Gastroesophageal sphincter (tissue), 4 donors: ENCODE data around the gene BRIP1. TPM values are rescaled to one million over a fixed set of nuclear protein-coding genes. Genes with fewer than 3 reads are reported as not detected.

Experiments used
- ATAC-seq: fragments of 150-250 bp; one replicate; pipeline ENCODE4 v1.9.1; 2016; ENCODE audit warnings: mild to moderate bottlenecking, moderate library complexity
- H3K27ac ChIP-seq, 4 donors: fragments of 200-600 bp; sonication (generic) in 3 of 4; 1 replicate in 3 of 4; 2 replicates in 1 of 4; pipeline ENCODE4 v1.5.1; 2016 to 2019
- H3K27me3 ChIP-seq: fragments of 200-600 bp; sonication (generic); one replicate; pipeline ENCODE4 v1.5.1; 2019
- H3K36me3 ChIP-seq, 2 donors: fragments of 200-600 bp; sonication (generic); one replicate each; pipeline ENCODE4 v1.5.1; 2019; ENCODE audit warnings: control low read depth in 1 of 2
- H3K4me1 ChIP-seq, 3 donors: fragments of 200-600 bp; sonication (generic); 1 replicate in 2 of 3; 2 replicates in 1 of 3; pipeline ENCODE4 v1.5.1; 2016 to 2019; ENCODE audit warnings: control low read depth in 2 of 3
- H3K4me3 ChIP-seq, 2 donors: fragments of 200-600 bp; sonication (generic); one replicate each; pipeline ENCODE4 v1.5.1; 2019; ENCODE audit warnings: mild to moderate bottlenecking in 1 of 2, moderate library complexity in 1 of 2
- H3K9me3 ChIP-seq, 3 donors: fragments of 200-600 bp; sonication (generic); one replicate each; pipeline ENCODE4 v1.5.1; 2017 to 2019; ENCODE audit warnings: control low read depth in 2 of 3
- EP300 ChIP-seq: sonication (generic); formaldehyde crosslinking; IDR thresholded peaks from one replicate; pipeline ENCODE4 v1.6.1; 2017; ENCODE audit warnings: antibody characterized with exemption, mild to moderate bottlenecking
- POLR2A ChIP-seq, 2 donors: fragments of 450-650 bp; IDR thresholded peaks; one replicate each; pipeline ENCODE4 v1.6.1; 2017; ENCODE audit warnings: antibody characterized with exemption in 2 of 2, mild to moderate bottlenecking in 2 of 2, moderate library complexity in 1 of 2
- POLR2AphosphoS5 ChIP-seq: sonication (generic); formaldehyde crosslinking; IDR thresholded peaks from one replicate; pipeline ENCODE4 v1.6.1; 2017; ENCODE audit warnings: antibody characterized with exemption
- WGBS, 2 donors: methylation state at CpG; one replicate each; pipeline ENCODE4 v1.1.5; 2018; ENCODE audit warnings: low coverage in 1 of 2; 5-methylcytosine and 5-hydroxymethylcytosine counted together
- total RNA-seq, 4 donors: library from RNA; depleted of rRNA; stranded (reverse); fragments of >200 nt; gene quantifications; one replicate each; pipeline ENCODE4 v1.1.0, GENCODE V29; 2016
- TF ChIP-seq, protein P1 (sequence below), 4 experiments: fragments of 200-600 bp in 2 of 4; fragments of 450-650 bp in 2 of 4; sonication (generic) in 1 of 4; IDR thresholded peaks; one replicate each; pipeline ENCODE4 v1.5.1; 2017 to 2019; ENCODE audit warnings: antibody characterized with exemption in 4 of 4, mild to moderate bottlenecking in 2 of 4, moderate library complexity in 2 of 4

The BRIP1 gene
- total RNA-seq, 4 donors from 2014 or later = 0.15 to 1.1 (median 0.29) TPM

DNA sequence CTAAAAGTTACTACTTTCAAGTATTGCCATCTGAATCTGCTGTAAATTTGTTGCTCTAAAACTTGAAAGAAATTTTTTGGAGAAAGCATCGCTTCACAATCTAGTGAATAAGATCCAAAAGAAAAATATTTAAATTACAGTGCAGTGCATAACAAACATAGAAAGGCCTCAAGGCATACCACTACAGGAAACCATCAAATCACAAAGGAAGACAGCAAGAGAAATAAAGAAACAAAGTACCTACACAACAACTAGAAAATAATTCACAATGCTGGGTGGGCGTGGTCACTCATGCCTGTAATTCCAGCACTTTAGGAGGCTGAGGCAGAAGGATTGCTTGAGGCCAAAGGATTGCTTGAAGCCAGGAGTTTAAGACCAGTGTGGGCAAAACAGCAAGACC lies 104.9 kb downstream of the BRIP1 start:
- ATAC-seq = no peak
- Histone ChIP-seq H3K36me3 (no peaks in the 10 kb centered on the region), H3K9me3 (peaks cover 0 to 12% (median 0%) of the 10 kb centered on the region in 3 donors), H3K4me1 (no peaks in the 10 kb centered on the region), H3K27me3 (no peaks in the 10 kb centered on the region), H3K27ac (no peak overlapping the region), H3K4me3 (no peak overlapping the region)
- WGBS, 2 donors = 94 to 100% methylated on average over 1 to 2 of the region's 2 CpGs
- TF ChIP-seq, protein P1, sequence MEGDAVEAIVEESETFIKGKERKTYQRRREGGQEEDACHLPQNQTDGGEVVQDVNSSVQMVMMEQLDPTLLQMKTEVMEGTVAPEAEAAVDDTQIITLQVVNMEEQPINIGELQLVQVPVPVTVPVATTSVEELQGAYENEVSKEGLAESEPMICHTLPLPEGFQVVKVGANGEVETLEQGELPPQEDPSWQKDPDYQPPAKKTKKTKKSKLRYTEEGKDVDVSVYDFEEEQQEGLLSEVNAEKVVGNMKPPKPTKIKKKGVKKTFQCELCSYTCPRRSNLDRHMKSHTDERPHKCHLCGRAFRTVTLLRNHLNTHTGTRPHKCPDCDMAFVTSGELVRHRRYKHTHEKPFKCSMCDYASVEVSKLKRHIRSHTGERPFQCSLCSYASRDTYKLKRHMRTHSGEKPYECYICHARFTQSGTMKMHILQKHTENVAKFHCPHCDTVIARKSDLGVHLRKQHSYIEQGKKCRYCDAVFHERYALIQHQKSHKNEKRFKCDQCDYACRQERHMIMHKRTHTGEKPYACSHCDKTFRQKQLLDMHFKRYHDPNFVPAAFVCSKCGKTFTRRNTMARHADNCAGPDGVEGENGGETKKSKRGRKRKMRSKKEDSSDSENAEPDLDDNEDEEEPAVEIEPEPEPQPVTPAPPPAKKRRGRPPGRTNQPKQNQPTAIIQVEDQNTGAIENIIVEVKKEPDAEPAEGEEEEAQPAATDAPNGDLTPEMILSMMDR (IDR thresholded peaks at IDR 0.05) = no peak
- TF ChIP-seq EP300 (no peak), POLR2AphosphoS5 (no peak), POLR2A (IDR thresholded peaks at IDR 0.05) (no peak)

DNA sequence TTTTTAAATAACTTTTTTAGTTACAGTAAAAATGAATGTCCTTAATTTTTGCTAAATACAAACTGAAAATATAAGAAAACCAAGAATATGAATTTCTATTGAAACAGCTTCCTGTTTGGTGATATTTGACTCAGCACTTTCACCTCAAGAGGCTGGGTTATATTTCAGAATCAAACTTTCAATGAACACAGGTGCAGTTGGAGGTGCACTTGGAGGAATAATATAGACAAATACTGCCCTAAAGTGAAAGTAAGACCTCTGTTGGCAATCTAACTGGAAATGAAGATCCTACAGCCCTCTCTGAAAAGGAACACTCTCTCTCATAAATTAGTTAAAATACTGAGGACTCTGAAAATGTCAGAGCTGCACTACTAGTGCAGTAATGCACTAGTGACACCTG lies 106.2 kb downstream of the BRIP1 start:
- Histone ChIP-seq H3K4me3 (no peak overlapping the region), H3K27me3 (no peaks in the 10 kb centered on the region), H3K36me3 (no peaks in the 10 kb centered on the region), H3K27ac (no peak overlapping the region), H3K9me3 (peaks cover 0 to 12% (median 0%) of the 10 kb centered on the region in 3 donors), H3K4me1 (no peaks in the 10 kb centered on the region)
- no peak for ATAC-seq
- TF ChIP-seq, protein P1 (IDR thresholded peaks at IDR 0.05) = no peak
- TF ChIP-seq POLR2AphosphoS5 = no peak

DNA sequence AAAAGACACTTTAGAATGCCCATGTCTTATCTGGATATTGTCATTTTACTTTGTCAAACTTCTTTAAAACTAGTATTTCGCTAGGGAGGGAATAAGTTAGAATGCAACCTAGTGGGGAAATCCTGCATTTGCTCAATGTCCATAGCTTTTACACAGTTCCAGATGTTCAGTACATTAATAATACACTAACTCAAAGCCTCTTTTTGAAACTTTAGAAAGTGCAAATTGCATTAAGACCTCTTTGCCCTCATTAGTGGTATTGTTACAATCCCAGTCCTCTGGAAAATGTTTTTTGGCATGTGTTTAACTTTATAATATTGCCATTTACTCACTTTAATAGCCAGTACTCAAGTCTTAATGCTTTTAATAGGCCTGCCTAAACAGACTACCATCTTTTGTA lies 106.8 kb downstream of the BRIP1 start:
- peaks cover 0 to 6% (median 0%) of the 10 kb centered on the region in 3 donors for H3K9me3 ChIP-seq
- no peak overlapping the region for H3K4me3 ChIP-seq
- ATAC-seq = no peak
- no peaks in the 10 kb centered on the region for H3K36me3 ChIP-seq
- H3K27ac ChIP-seq = no peak overlapping the region
- no peak for TF ChIP-seq POLR2AphosphoS5
- TF ChIP-seq, protein P1 (IDR thresholded peaks at IDR 0.05) = no peak
- WGBS, 2 donors = 76 to 92% methylated on average over 1 of the region's 1 CpG
- no peaks in the 10 kb centered on the region for H3K4me1 ChIP-seq
- H3K27me3 ChIP-seq = no peaks in the 10 kb centered on the region

DNA sequence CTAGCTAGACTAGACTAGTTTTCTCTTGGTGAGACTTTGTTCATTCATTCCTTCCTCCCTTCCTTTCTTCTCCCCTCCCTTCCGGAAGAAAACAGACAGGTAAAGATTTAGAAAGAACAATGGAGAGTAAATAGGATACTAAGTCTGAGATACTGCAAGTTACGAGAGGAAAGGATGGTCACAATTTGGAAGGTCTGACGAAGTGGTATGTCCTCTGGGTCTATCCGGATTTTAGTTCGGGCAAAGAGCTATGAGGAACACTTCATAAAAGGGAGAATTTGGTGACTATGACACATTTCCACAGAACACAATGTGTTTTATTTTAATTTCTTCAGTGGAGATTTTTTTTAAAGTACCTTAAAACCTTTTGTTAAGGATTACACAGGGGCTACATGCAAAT lies 107.7 kb downstream of the BRIP1 start:
- Histone ChIP-seq H3K9me3 (peaks cover 0 to 5% (median 0%) of the 10 kb centered on the region in 3 donors), H3K27ac (no peak overlapping the region), H3K36me3 (no peaks in the 10 kb centered on the region), H3K4me1 (no peaks in the 10 kb centered on the region), H3K4me3 (no peak overlapping the region), H3K27me3 (no peaks in the 10 kb centered on the region)
- TF ChIP-seq POLR2AphosphoS5 (no peak), POLR2A (IDR thresholded peaks at IDR 0.05) (no peak), EP300 (no peak)
- TF ChIP-seq, protein P1 (IDR thresholded peaks at IDR 0.05) = no peak
- ATAC-seq = no peak
- 93 to 97% methylated on average over 5 of the region's 5 CpGs for WGBS, 2 donors

DNA sequence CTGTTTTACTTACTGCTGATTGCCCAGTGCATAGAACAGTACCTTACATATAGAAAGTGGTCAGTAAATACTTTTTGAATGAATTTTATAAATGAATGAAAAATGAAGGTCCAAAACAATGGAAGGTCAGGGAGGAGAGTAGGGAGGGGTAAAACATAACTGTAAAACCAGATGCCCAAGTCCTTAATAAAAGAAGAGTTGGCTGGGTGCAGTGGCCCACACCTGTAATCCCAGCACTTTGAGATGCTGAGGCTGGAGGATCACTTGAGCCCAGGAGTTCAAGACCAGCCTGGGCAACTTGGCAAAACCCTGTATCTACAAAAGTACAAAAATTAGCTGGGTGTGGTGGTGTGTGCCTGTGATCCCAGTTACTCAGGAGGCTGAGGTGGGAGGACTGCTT lies 108.2 kb downstream of the BRIP1 start:
- Histone ChIP-seq H3K4me1 (no peaks in the 10 kb centered on the region), H3K9me3 (peaks cover 0 to 5% (median 0%) of the 10 kb centered on the region in 3 donors), H3K4me3 (no peak overlapping the region), H3K36me3 (no peaks in the 10 kb centered on the region), H3K27me3 (no peaks in the 10 kb centered on the region), H3K27ac (no peak overlapping the region)
- no peak for ATAC-seq
- TF ChIP-seq EP300 = no peak
- TF ChIP-seq, protein P1 (IDR thresholded peaks at IDR 0.05) = no peak
- no peak for TF ChIP-seq POLR2A (IDR thresholded peaks at IDR 0.05)
- TF ChIP-seq POLR2AphosphoS5 = no peak
